ENCODE data around the gene RNF17. TPM values are rescaled to one million over a fixed set of nuclear protein-coding genes. Genes with fewer than 3 reads are reported as not detected.

Gene RNF17
- polyA plus RNA-seq, 1 of the 3 experiments (the other 2 are of a cell fraction): not detected

DNA sequence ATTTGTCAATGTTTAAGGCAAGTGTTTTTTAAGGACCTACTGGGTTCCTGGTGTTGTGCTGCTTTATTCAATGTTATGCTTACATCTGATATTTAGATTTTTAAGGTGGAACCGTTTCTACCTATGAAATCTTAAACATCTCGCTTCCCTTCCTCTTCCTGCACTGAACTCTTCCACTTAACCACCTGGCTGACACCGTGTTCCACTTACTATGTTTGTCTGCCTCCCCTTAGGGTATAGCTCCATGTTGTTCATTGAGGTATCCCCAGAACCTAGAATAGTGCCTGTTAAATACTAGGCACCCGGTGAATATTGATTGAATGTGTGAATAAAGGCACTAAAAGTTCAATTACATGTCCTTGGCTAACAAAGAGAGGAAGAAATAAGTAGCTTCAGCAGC, 104.9 kb downstream of the RNF17 start:
- Histone ChIP-seq H3K36me3 (replicated peaks in 1 of 2; ENCODE audit: control insufficient read depth in 1 of 2, insufficient read depth in 2 of 2, low read length in 1 of 2) (no peaks in the 10 kb centered on the region), H3K9me2 (no peaks in the 10 kb centered on the region), H3K79me2 (ENCODE audit: insufficient read depth) (no peaks in the 10 kb centered on the region; the same call in 1 of the 2 replicates), H2AFZ (ENCODE audit: low read depth) (no peak overlapping the region), H3K4me3 (ENCODE audit: low read depth in 2 of 2, low read length in 1 of 2) (no peak overlapping the region), H3K4me1 (ENCODE audit: control insufficient read depth in 1 of 2, insufficient read depth in 2 of 2, low read depth in 1 of 2, low read length in 1 of 2) (no peaks in the 10 kb centered on the region), H3K9ac (no peak overlapping the region), H3K4me2 (no peak overlapping the region), H3K27me3 (ENCODE audit: insufficient read depth) (peaks cover 4% of the 10 kb centered on the region; the same call in 1 of the 2 replicates), H3K27ac (ENCODE audit: low read depth in 2 of 2, low read length in 1 of 2) (no peak overlapping the region), H3K9me3 (no peaks in the 10 kb centered on the region), H4K20me1 (ENCODE audit: insufficient read depth) (no peaks in the 10 kb centered on the region), H3F3A (replicated peaks; ENCODE audit: insufficient read depth) (no peaks in the 10 kb centered on the region)
- WGBS (ENCODE audit: low lambda C conversion rate): 23% methylated on average over 4 of the region's 4 CpGs
- ChIA-PET CTCF (no interaction called here), POLR2A (no interaction called here)
- no peak for DNase-seq
- TF ChIP-seq POLR2AphosphoS5 (IDR thresholded peaks at IDR 0.05; ENCODE audit: low read depth, low read length): no peak
- TF ChIP-seq, protein P1, sequence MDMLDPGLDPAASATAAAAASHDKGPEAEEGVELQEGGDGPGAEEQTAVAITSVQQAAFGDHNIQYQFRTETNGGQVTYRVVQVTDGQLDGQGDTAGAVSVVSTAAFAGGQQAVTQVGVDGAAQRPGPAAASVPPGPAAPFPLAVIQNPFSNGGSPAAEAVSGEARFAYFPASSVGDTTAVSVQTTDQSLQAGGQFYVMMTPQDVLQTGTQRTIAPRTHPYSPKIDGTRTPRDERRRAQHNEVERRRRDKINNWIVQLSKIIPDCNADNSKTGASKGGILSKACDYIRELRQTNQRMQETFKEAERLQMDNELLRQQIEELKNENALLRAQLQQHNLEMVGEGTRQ (IDR thresholded peaks at IDR 0.05; ENCODE audit: borderline replicate concordance, low read depth, low read length): no peak
- TF ChIP-seq, protein P2, sequence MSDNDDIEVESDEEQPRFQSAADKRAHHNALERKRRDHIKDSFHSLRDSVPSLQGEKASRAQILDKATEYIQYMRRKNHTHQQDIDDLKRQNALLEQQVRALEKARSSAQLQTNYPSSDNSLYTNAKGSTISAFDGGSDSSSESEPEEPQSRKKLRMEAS (IDR thresholded peaks at IDR 0.05; ENCODE audit: low read depth): no peak
- TF ChIP-seq NRF1 (IDR thresholded peaks at IDR 0.05; ENCODE audit: low read depth, low read length): no peak
- TF ChIP-seq, protein P3, sequence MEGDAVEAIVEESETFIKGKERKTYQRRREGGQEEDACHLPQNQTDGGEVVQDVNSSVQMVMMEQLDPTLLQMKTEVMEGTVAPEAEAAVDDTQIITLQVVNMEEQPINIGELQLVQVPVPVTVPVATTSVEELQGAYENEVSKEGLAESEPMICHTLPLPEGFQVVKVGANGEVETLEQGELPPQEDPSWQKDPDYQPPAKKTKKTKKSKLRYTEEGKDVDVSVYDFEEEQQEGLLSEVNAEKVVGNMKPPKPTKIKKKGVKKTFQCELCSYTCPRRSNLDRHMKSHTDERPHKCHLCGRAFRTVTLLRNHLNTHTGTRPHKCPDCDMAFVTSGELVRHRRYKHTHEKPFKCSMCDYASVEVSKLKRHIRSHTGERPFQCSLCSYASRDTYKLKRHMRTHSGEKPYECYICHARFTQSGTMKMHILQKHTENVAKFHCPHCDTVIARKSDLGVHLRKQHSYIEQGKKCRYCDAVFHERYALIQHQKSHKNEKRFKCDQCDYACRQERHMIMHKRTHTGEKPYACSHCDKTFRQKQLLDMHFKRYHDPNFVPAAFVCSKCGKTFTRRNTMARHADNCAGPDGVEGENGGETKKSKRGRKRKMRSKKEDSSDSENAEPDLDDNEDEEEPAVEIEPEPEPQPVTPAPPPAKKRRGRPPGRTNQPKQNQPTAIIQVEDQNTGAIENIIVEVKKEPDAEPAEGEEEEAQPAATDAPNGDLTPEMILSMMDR (IDR thresholded peaks at IDR 0.05): no peak
- TF ChIP-seq SIN3A (IDR thresholded peaks at IDR 0.05; ENCODE audit: borderline replicate concordance, low read depth, low read length): no peak
- TF ChIP-seq, protein P4, sequence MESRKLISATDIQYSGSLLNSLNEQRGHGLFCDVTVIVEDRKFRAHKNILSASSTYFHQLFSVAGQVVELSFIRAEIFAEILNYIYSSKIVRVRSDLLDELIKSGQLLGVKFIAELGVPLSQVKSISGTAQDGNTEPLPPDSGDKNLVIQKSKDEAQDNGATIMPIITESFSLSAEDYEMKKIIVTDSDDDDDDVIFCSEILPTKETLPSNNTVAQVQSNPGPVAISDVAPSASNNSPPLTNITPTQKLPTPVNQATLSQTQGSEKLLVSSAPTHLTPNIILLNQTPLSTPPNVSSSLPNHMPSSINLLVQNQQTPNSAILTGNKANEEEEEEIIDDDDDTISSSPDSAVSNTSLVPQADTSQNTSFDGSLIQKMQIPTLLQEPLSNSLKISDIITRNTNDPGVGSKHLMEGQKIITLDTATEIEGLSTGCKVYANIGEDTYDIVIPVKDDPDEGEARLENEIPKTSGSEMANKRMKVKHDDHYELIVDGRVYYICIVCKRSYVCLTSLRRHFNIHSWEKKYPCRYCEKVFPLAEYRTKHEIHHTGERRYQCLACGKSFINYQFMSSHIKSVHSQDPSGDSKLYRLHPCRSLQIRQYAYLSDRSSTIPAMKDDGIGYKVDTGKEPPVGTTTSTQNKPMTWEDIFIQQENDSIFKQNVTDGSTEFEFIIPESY (IDR thresholded peaks at IDR 0.05; ENCODE audit: borderline replicate concordance, low read depth): no peak
- TF ChIP-seq YY1 (IDR thresholded peaks at IDR 0.05; ENCODE audit: low read depth): no peak
- no peak for TF ChIP-seq FOXM1 (IDR thresholded peaks at IDR 0.05; ENCODE audit: low read depth)
- no peak for TF ChIP-seq RXRA (IDR thresholded peaks at IDR 0.05; ENCODE audit: borderline replicate concordance, low read depth)
- no peak for TF ChIP-seq FOSL2 (IDR thresholded peaks at IDR 0.05; ENCODE audit: borderline replicate concordance, low read depth)
- no peak for TF ChIP-seq EZH2phosphoT487 (IDR thresholded peaks at IDR 0.05; ENCODE audit: borderline replicate concordance, low read depth)
- TF ChIP-seq, protein P5, sequence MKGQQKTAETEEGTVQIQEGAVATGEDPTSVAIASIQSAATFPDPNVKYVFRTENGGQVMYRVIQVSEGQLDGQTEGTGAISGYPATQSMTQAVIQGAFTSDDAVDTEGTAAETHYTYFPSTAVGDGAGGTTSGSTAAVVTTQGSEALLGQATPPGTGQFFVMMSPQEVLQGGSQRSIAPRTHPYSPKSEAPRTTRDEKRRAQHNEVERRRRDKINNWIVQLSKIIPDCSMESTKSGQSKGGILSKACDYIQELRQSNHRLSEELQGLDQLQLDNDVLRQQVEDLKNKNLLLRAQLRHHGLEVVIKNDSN (IDR thresholded peaks at IDR 0.05; ENCODE audit: borderline replicate concordance, low read depth): no peak
- TF ChIP-seq CHD2 (IDR thresholded peaks at IDR 0.05; ENCODE audit: low read length, partially characterized antibody): no peak
- no peak for TF ChIP-seq RAD21 (IDR thresholded peaks at IDR 0.05; ENCODE audit: low read length)

All from SK-N-SH (cell line).